ENCODE data around the gene ZC3H6. TPM values are rescaled to one million over a fixed set of nuclear protein-coding genes. Genes with fewer than 3 reads are reported as not detected.
A peak's percentile ranks its signal among the peaks of the same experiment; 100 is the strongest.

Gene ZC3H6
- total and polyA plus RNA-seq, 4 experiments from 2014 or later: 4.6 to 43.2 (median 22.2) TPM

GRCh38 chr2:112290648-112291047, 15.3 kb downstream of the ZC3H6 start:
- Histone ChIP-seq H3K4me3 (ENCODE audit: low read length in 2 of 2) (no peak overlapping the region), H3K36me3 (ENCODE audit: insufficient read depth, low read length) (no peaks in the 10 kb centered on the region), H3K4me1 (ENCODE audit: insufficient read depth, low read length) (no peaks in the 10 kb centered on the region), H3K27ac (ENCODE audit: low read depth, low read length) (no peak overlapping the region), H3K27me3 (ENCODE audit: insufficient read depth, low read length) (no peaks in the 10 kb centered on the region), H3K9me3 (ENCODE audit: control insufficient read depth in 1 of 2, low read length in 2 of 2) (no peaks in the 10 kb centered on the region)
- H3K4me3 Mint-ChIP-seq: no peak overlapping the region
- CTCF ChIA-PET (ENCODE audit: partially characterized antibody): no interaction called here
- H3K36me3 Mint-ChIP-seq: peaks cover 0 to 1% of the 10 kb centered on the region in 2 donors
- POLR2A ChIA-PET (ENCODE audit: partially characterized antibody): interaction anchor here (0.6 kb wide), 1 partner anchor 102 kb away, joined by 4 read pairs; no protein-coding TSS in a partner anchor
- intact Hi-C loops (cut with micrococcal nuclease): no loop called here
- no peaks in the 10 kb centered on the region for H3K27me3 Mint-ChIP-seq
- peaks cover 5 to 13% (median 11%) of the 10 kb centered on the region in 4 donors for H3K4me1 Mint-ChIP-seq
- H3K9me3 Mint-ChIP-seq: no peaks in the 10 kb centered on the region
- no peak overlapping the region for H3K27ac Mint-ChIP-seq
- DNase-seq: no peak

- no peak overlapping the region for H3K4me3 Mint-ChIP-seq
- H3K4me1 Mint-ChIP-seq: peaks cover 6 to 19% (median 14%) of the 10 kb centered on the region in 4 donors
- Histone ChIP-seq H3K36me3 (ENCODE audit: insufficient read depth, low read length) (no peaks in the 10 kb centered on the region), H3K27ac (ENCODE audit: low read depth, low read length) (no peak overlapping the region), H3K27me3 (ENCODE audit: insufficient read depth, low read length) (no peaks in the 10 kb centered on the region), H3K4me3 (ENCODE audit: low read length in 2 of 2) (no peak overlapping the region), H3K4me1 (ENCODE audit: insufficient read depth, low read length) (no peaks in the 10 kb centered on the region), H3K9me3 (ENCODE audit: control insufficient read depth in 1 of 2, low read length in 2 of 2) (no peaks in the 10 kb centered on the region)
- CTCF ChIA-PET (ENCODE audit: partially characterized antibody): interaction anchor here (2.1 kb wide), 1 partner anchor 16 kb away, joined by 5 read pairs; no protein-coding TSS in a partner anchor
- no peak overlapping the region for H3K27ac Mint-ChIP-seq
- intact Hi-C loops (cut with micrococcal nuclease): no loop called here
- POLR2A ChIA-PET (ENCODE audit: partially characterized antibody): no interaction called here
- no peak for DNase-seq
- H3K36me3 Mint-ChIP-seq: peaks cover 0 to 1% of the 10 kb centered on the region in 2 donors
- H3K9me3 Mint-ChIP-seq: no peaks in the 10 kb centered on the region
- H3K27me3 Mint-ChIP-seq: no peaks in the 10 kb centered on the region
Observed at GRCh38 chr2:112293636-112294401, 18.4 kb downstream of the ZC3H6 start.

GRCh38 chr2:112295407-112296078, 20.1 kb downstream of the ZC3H6 start:
- Mint-ChIP-seq H3K4me1 (peaks cover 6 to 19% (median 13%) of the 10 kb centered on the region in 4 donors), H3K36me3 (peaks cover 5 to 6% of the 10 kb centered on the region in 2 donors), H3K4me3 (no peak overlapping the region), H3K27me3 (no peaks in the 10 kb centered on the region), H3K27ac (peak overlapping the region in 1 of 7 donors; percentile 2), H3K9me3 (no peaks in the 10 kb centered on the region)
- CTCF ChIA-PET (ENCODE audit: partially characterized antibody): interaction anchor here (2.0 to 2.1 kb wide), 2 partner anchors 14 to 18 kb away, joined by 4 to 5 read pairs; no protein-coding TSS in a partner anchor
- no peaks in the 10 kb centered on the region for H3K36me3 ChIP-seq (ENCODE audit: insufficient read depth, low read length)
- intact Hi-C loops (cut with micrococcal nuclease): loop anchor here (5.0 kb wide), 1 partner anchor 38 kb away; the partner anchor contains the start of gene ZC3H8
- no peak for DNase-seq
- no peak overlapping the region for H3K27ac ChIP-seq (ENCODE audit: low read depth, low read length)
- POLR2A ChIA-PET (ENCODE audit: partially characterized antibody): no interaction called here
- H3K27me3 ChIP-seq (ENCODE audit: insufficient read depth, low read length): no peaks in the 10 kb centered on the region
- H3K9me3 ChIP-seq (ENCODE audit: control insufficient read depth in 1 of 2, low read length in 2 of 2): no peaks in the 10 kb centered on the region
- no peaks in the 10 kb centered on the region for H3K4me1 ChIP-seq (ENCODE audit: insufficient read depth, low read length)
- H3K4me3 ChIP-seq (ENCODE audit: low read length in 2 of 2): no peak overlapping the region

GRCh38 chr2:112296407-112296806, 21.0 kb downstream of the ZC3H6 start:
- Histone ChIP-seq H3K27ac (ENCODE audit: low read depth, low read length) (no peak overlapping the region), H3K9me3 (ENCODE audit: control insufficient read depth in 1 of 2, low read length in 2 of 2) (no peaks in the 10 kb centered on the region), H3K36me3 (ENCODE audit: insufficient read depth, low read length) (no peaks in the 10 kb centered on the region), H3K4me3 (ENCODE audit: low read length in 2 of 2) (no peak overlapping the region), H3K27me3 (ENCODE audit: insufficient read depth, low read length) (no peaks in the 10 kb centered on the region), H3K4me1 (ENCODE audit: insufficient read depth, low read length) (no peaks in the 10 kb centered on the region)
- no peaks in the 10 kb centered on the region for H3K9me3 Mint-ChIP-seq
- ChIA-PET CTCF (ENCODE audit: partially characterized antibody) (interaction anchor here (2.0 to 2.1 kb wide), 2 partner anchors 13 to 19 kb away, joined by 4 to 5 read pairs; no protein-coding TSS in a partner anchor), POLR2A (ENCODE audit: partially characterized antibody) (no interaction called here)
- DNase-seq: no peak
- intact Hi-C loops (cut with micrococcal nuclease): loop anchor here (5.0 kb wide), 1 partner anchor 39 kb away; the partner anchor contains the start of gene ZC3H8
- no peaks in the 10 kb centered on the region for H3K27me3 Mint-ChIP-seq
- no peak overlapping the region for H3K4me3 Mint-ChIP-seq
- peaks cover 12 to 13% of the 10 kb centered on the region in 2 donors for H3K36me3 Mint-ChIP-seq
- H3K27ac Mint-ChIP-seq: peak overlapping the region in 1 of 7 donors; percentile 76
- peaks cover 10 to 19% (median 13%) of the 10 kb centered on the region in 4 donors for H3K4me1 Mint-ChIP-seq

- Histone ChIP-seq H3K9me3 (ENCODE audit: control insufficient read depth in 1 of 2, low read length in 2 of 2) (no peaks in the 10 kb centered on the region), H3K4me1 (ENCODE audit: insufficient read depth, low read length) (no peaks in the 10 kb centered on the region), H3K36me3 (ENCODE audit: insufficient read depth, low read length) (peaks cover 5% of the 10 kb centered on the region), H3K4me3 (ENCODE audit: low read length in 2 of 2) (no peak overlapping the region), H3K27me3 (ENCODE audit: insufficient read depth, low read length) (no peaks in the 10 kb centered on the region), H3K27ac (ENCODE audit: low read depth, low read length) (no peak overlapping the region)
- Mint-ChIP-seq H3K36me3 (peaks cover 40 to 41% of the 10 kb centered on the region in 2 donors), H3K27ac (peak overlapping the region in 1 of 7 donors; percentile 67), H3K4me3 (no peak overlapping the region), H3K4me1 (peaks cover 4 to 12% (median 8%) of the 10 kb centered on the region in 4 donors), H3K9me3 (no peaks in the 10 kb centered on the region), H3K27me3 (no peaks in the 10 kb centered on the region)
- ChIA-PET CTCF (ENCODE audit: partially characterized antibody) (no interaction called here), POLR2A (ENCODE audit: partially characterized antibody) (no interaction called here)
- DNase-seq: no peak
- intact Hi-C loops (cut with micrococcal nuclease): no loop called here
Observed at GRCh38 chr2:112301171-112301584, 25.8 kb downstream of the ZC3H6 start.

GRCh38 chr2:112301973-112302372, 26.6 kb downstream of the ZC3H6 start:
- POLR2A ChIA-PET (ENCODE audit: partially characterized antibody): no interaction called here
- no peak overlapping the region for H3K27ac Mint-ChIP-seq
- H3K4me3 Mint-ChIP-seq: no peak overlapping the region
- Histone ChIP-seq H3K4me1 (ENCODE audit: insufficient read depth, low read length) (no peaks in the 10 kb centered on the region), H3K4me3 (ENCODE audit: low read length in 2 of 2) (no peak overlapping the region), H3K36me3 (ENCODE audit: insufficient read depth, low read length) (peaks cover 10% of the 10 kb centered on the region), H3K9me3 (ENCODE audit: control insufficient read depth in 1 of 2, low read length in 2 of 2) (no peaks in the 10 kb centered on the region), H3K27me3 (ENCODE audit: insufficient read depth, low read length) (no peaks in the 10 kb centered on the region), H3K27ac (ENCODE audit: low read depth, low read length) (no peak overlapping the region)
- no peaks in the 10 kb centered on the region for H3K9me3 Mint-ChIP-seq
- no peak for DNase-seq
- no peaks in the 10 kb centered on the region for H3K27me3 Mint-ChIP-seq
- peaks cover 47 to 48% of the 10 kb centered on the region in 2 donors for H3K36me3 Mint-ChIP-seq
- intact Hi-C loops (cut with micrococcal nuclease): no loop called here
- CTCF ChIA-PET (ENCODE audit: partially characterized antibody): no interaction called here
- peaks cover 0 to 9% (median 3%) of the 10 kb centered on the region in 4 donors for H3K4me1 Mint-ChIP-seq

GRCh38 chr2:112304298-112304941, 29.0 kb downstream of the ZC3H6 start:
- Mint-ChIP-seq H3K27me3 (no peaks in the 10 kb centered on the region), H3K27ac (no peak overlapping the region), H3K4me3 (no peak overlapping the region), H3K4me1 (peaks cover 0 to 8% (median 2%) of the 10 kb centered on the region in 4 donors), H3K36me3 (peaks cover 55 to 56% of the 10 kb centered on the region in 2 donors), H3K9me3 (no peaks in the 10 kb centered on the region)
- no peak overlapping the region for H3K4me3 ChIP-seq (ENCODE audit: low read length in 2 of 2)
- H3K27ac ChIP-seq (ENCODE audit: low read depth, low read length): no peak overlapping the region
- ChIA-PET POLR2A (ENCODE audit: partially characterized antibody) (no interaction called here), CTCF (ENCODE audit: partially characterized antibody) (no interaction called here)
- no peak for DNase-seq
- H3K9me3 ChIP-seq (ENCODE audit: control insufficient read depth in 1 of 2, low read length in 2 of 2): no peaks in the 10 kb centered on the region
- H3K4me1 ChIP-seq (ENCODE audit: insufficient read depth, low read length): no peaks in the 10 kb centered on the region
- peaks cover 10% of the 10 kb centered on the region for H3K36me3 ChIP-seq (ENCODE audit: insufficient read depth, low read length)
- intact Hi-C loops (cut with micrococcal nuclease): no loop called here
- no peaks in the 10 kb centered on the region for H3K27me3 ChIP-seq (ENCODE audit: insufficient read depth, low read length)

Measured in CD4-positive, alpha-beta memory T cell (primary cell).